GM12873 (cell line): ENCODE measurements around the gene ADSS2.

Experiments used
- CTCF ChIP-seq: IDR thresholded peaks from 2 replicates; pipeline ENCODE4 v1.5.1; 2012; ENCODE audit warnings: low read depth, mild to moderate bottlenecking, moderate library complexity, low read length, control low read depth; ENCODE audit not compliant: insufficient read depth; ENCODE audit errors: missing control alignments

Gene ADSS2

GRCh38 chr1:244437086-244437468 lies 14.6 kb downstream of the ADSS2 start:
- TF ChIP-seq CTCF: no peak

GRCh38 chr1:244436336-244437085 lies 15.2 kb downstream of the ADSS2 start:
- TF ChIP-seq CTCF: no peak

- TF ChIP-seq CTCF: no peak
These were observed 16.0 kb downstream of the ADSS2 start for GRCh38 chr1:244435562-244436205.

- no peak for TF ChIP-seq CTCF
These were observed 20.5 kb downstream of the ADSS2 start for GRCh38 chr1:244431166-244431565.

- TF ChIP-seq CTCF: no peak
These were observed 21.9 kb downstream of the ADSS2 start for GRCh38 chr1:244429818-244430217.

- TF ChIP-seq CTCF: no peak
These were observed 24.1 kb downstream of the ADSS2 start for GRCh38 chr1:244427647-244428046.

- no peak for TF ChIP-seq CTCF
These were observed 26.9 kb downstream of the ADSS2 start for GRCh38 chr1:244424649-244425334.
